ENCODE results near the gene CHD2.
"Not testable (repeated sequence)": the region's sequence is repeated elsewhere in the genome, so short reads cannot be mapped to it uniquely, and the experiment has no call there.

Gene CHD2

GRCh38 chr15:93024293-93024692 is 124.2 kb downstream of the CHD2 start:
- DNase-seq = no peak

GRCh38 chr15:93024716-93025624 is 124.8 kb downstream of the CHD2 start:
- no peak for DNase-seq

GRCh38 chr15:93025625-93025982 is 125.5 kb downstream of the CHD2 start:
- DNase-seq = no peak

GRCh38 chr15:93026380-93026817 is 126.3 kb downstream of the CHD2 start:
- DNase-seq = no peak

GRCh38 chr15:93027413-93027812 is 127.3 kb downstream of the CHD2 start:
- DNase-seq = no peak

GRCh38 chr15:93028111-93028631 is 128.0 kb downstream of the CHD2 start:
- DNase-seq = no peak

- DNase-seq = no peak
Observed at GRCh38 chr15:93028632-93029213, 128.6 kb downstream of the CHD2 start.

GRCh38 chr15:93029214-93029835 is 129.2 kb downstream of the CHD2 start:
- no peak for DNase-seq

GRCh38 chr15:93029836-93030429 is 129.8 kb downstream of the CHD2 start:
- no peak for DNase-seq

- DNase-seq = no peak
Observed at GRCh38 chr15:93030430-93031102, 130.4 kb downstream of the CHD2 start.

GRCh38 chr15:93031103-93031464 is 131.0 kb downstream of the CHD2 start:
- no peak for DNase-seq

- DNase-seq = not testable (repeated sequence)
Observed at GRCh38 chr15:93031557-93032384, 131.6 kb downstream of the CHD2 start.

- DNase-seq = not testable (repeated sequence)
Observed at GRCh38 chr15:93032515-93033206, 132.5 kb downstream of the CHD2 start.

- DNase-seq = no peak
Observed at GRCh38 chr15:93033434-93034045, 133.4 kb downstream of the CHD2 start.

- no peak for DNase-seq
Observed at GRCh38 chr15:93034512-93034911, 134.4 kb downstream of the CHD2 start.

- DNase-seq = no peak
Observed at GRCh38 chr15:93035092-93035915, 135.2 kb downstream of the CHD2 start.

GRCh38 chr15:93035953-93036810 is 136.1 kb downstream of the CHD2 start:
- no peak for DNase-seq

GRCh38 chr15:93036951-93037819 is 137.1 kb downstream of the CHD2 start:
- no peak for DNase-seq

All from NCI-H2081 treated with DMSO at 0.1 percent for 48 hours (cell line).